Astrocyte of the cerebellum (primary cell): ENCODE measurements around the gene NOTUM.

Source experiments
- DNase-seq: peaks from one replicate; pipeline ENCODE4 v3.0.0-alpha.2; 2011; ENCODE audit warnings: low read depth
- H3K4me3 ChIP-seq: 2 replicates; pipeline ENCODE4 v1.5.1; 2011; ENCODE audit warnings: mild to moderate bottlenecking, low read depth, low read length, moderate library complexity
- in situ Hi-C: cut with HindIII; loops from 2 replicates; pipeline ENCODE4 v1.10.0; 2017; ENCODE audit warnings: low sequenced_read_pairs
- TF ChIP-seq, protein P1 (sequence below): IDR thresholded peaks from 2 replicates; pipeline ENCODE4 v1.5.1; 2012; ENCODE audit warnings: low read length, low read depth, moderate library complexity, mild to moderate bottlenecking; ENCODE audit errors: missing control alignments

NOTUM gene

DNA sequence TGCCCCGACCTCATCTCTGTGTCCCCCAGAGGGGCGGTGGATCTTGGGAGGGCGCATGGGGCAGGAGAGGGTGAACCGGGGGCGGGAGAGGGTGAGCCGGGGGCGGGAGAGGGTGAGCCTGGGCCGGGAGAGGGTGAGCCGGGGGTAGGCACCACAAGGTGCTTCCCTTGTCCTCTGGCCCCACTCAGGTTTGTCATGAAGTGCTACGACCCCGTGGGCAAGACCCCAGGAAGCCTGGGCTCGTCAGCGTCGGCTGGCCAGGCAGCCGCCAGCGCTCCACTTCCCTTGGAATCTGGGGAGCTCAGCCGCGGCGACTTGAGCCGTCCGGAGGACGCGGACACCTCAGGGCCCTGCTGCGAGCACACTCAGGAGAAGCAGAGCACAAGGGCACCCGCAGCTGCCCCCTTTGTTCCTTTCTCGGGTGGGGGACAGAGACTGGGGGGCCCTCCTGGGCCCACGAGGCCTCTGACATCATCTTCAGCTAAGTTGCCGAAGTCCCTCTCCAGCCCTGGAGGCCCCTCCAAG, 35.3 kb upstream of the NOTUM start:
- in situ Hi-C loops: no loop called here
- TF ChIP-seq, protein P1, sequence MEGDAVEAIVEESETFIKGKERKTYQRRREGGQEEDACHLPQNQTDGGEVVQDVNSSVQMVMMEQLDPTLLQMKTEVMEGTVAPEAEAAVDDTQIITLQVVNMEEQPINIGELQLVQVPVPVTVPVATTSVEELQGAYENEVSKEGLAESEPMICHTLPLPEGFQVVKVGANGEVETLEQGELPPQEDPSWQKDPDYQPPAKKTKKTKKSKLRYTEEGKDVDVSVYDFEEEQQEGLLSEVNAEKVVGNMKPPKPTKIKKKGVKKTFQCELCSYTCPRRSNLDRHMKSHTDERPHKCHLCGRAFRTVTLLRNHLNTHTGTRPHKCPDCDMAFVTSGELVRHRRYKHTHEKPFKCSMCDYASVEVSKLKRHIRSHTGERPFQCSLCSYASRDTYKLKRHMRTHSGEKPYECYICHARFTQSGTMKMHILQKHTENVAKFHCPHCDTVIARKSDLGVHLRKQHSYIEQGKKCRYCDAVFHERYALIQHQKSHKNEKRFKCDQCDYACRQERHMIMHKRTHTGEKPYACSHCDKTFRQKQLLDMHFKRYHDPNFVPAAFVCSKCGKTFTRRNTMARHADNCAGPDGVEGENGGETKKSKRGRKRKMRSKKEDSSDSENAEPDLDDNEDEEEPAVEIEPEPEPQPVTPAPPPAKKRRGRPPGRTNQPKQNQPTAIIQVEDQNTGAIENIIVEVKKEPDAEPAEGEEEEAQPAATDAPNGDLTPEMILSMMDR: no peak

DNA sequence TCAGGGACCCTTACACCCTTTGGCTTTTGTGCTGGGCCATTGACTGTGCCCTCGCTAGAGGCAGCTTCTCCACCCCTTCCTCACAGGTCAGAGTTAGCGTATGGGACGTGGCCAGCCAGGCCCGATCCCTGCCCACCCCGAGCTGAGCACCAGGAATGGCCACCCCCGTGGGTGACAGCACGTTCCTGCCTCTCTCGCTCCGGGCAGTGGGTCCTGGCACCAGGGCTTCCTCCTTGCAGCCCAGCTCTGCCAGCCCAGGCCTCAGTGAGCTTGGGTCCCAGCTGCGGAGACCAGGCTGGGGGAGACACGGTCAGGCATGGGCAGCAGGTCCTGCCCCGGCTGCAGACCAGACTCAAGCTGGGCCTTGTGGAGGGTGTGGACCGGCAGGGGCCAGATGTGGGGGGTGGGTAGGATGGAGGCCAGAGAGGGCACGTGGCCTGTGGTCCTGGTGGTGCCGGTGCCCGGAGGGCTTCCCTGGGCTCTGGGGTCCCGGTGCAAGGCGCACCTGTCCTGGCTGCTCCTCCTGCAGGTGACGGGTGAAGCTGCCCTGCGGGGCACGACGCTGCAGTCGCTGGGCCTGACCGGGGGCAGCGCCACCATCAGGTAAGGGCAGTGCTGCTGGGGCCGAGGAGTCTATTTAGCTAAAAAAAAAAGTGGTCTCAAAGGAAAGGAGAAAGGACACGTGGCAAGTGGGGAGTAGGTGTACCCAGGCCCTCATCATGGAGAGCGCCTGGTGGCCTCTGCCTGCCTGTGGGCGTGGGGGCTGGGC, 34.7 kb upstream of the NOTUM start:
- no peak for DNase-seq
- no peak overlapping the region for H3K4me3 ChIP-seq
- in situ Hi-C loops: no loop called here
- TF ChIP-seq, protein P1: no peak

More for the DNA sequence above, 35.3 kb upstream of the NOTUM start:
- DNase-seq: no peak
- no peak overlapping the region for H3K4me3 ChIP-seq

DNA sequence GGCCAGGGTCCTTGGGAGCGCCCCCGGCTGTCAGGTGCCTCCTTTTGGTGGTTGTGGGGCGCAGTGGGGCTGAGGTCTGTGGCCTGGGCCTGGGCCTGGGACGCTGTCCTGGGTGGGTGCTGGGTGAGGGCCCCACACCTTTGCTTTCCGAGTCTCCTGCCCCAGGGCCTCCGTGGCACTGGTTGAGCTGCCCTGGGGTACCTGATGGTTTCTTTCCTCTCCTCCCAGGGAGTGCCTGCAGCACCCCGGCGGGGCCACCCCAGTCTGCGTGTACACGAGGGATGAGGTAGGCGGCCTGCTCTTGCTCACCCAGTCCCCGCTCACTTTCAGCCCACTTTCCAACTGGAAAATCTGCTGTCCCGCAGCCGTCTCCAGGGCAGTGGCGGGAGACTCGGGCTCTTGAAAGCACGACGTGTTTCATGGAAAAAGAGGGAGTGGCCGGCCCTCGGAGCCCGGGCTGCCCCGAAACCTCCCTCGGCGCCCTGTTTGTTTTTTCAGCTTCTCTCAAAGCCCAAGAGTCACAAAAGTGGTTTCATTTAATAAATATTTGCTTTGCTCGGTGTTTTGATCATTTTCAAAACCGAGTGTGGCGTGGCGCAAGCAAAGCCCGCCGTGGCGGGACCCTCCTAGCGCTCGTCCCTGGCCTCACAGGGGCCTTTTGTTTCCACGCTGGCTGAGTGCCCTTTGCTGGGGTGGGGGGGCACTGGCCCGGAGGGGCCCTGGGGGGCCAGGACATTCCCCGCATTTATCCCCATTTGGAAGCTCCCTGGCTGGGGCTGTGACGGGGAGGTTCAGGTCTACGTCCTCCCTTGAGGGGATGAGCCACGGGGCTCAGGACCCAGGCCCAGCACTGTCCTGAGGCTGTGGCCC, 33.8 kb upstream of the NOTUM start:
- TF ChIP-seq, protein P1: no peak
- no peak overlapping the region for H3K4me3 ChIP-seq
- in situ Hi-C loops: no loop called here
- DNase-seq: no peak

DNA sequence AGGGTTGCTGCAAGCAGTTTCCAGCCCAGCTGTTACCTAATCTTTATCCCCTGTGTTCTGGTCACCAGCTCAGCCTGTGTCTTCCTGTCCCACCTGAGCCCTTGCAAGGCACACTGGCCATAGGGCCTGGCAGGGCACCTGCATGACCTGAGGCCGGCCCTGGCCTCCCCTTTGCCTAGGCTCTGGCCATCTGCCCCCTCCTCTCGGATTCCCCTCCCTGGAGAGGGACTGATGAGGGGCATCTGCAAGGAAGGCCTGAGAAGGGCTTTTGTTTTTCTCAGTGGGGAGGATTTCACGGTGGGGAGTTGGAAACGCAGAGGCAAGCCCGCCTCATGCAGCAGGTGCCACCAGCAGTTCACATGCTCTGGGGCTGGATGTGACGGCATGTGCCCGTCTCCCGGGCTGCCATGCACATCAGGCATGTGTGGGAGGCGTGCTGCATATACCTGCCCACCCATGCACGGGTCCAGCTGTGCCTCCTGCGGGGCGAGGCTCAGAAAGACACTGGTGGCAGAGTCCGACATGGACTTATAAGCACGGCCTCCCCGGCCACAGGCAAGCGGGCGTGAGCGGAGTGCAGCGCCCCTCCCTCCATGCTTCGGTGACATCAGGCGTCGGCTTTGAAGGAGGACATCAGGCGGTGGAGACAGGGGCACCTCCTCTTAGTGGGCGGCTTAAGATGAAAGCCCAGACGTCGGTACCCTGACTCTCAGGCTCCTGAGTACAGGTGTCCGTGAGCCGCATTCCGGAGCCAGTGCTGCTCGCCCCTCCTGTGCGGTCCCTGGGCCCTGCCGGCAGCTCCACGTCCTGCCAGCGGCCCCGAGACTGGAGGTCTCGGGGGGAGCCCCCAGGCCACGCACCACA, 33.0 kb upstream of the NOTUM start:
- TF ChIP-seq, protein P1: no peak
- in situ Hi-C loops: no loop called here

DNA sequence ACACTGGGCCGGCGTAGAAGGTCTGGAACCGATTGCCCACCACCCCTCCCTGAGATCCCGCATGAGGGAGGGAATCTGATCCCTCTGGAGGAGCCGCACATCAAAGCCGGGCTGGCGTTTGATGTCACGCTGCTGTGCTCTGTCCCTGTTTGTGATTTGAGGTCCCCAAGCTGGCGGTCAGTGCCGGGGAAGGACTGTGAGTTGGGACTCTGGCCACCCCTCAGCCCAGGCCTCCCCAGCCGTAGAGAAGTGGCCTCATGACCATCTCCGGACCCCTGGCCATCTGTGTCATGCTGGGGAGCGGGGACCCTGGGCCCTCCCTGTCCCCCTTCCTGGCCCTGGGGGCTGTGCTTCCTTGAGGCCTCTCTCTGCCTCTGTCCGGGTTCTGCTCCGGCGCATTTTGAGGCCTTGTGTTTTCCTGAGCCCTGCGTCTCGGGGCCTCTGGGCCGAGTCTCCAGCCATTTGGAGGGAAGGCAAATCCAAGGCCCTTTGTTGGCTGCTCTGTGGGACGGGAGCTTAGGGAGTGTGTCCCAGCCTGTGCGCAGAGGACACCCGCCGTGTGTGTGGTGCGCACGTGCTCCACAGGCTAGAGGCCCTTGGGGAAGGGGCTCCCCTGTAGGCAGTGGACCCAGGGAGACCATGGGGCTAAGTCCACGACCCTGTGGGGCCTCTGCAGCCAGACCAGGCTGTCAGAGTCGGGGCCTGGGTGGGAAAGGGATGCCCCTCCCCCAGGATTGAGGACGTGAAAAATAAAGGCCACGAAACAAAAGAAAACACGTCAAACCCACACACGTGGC, 31.5 kb upstream of the NOTUM start:
- H3K4me3 ChIP-seq: no peak overlapping the region
- TF ChIP-seq, protein P1: no peak
- in situ Hi-C loops: no loop called here
- DNase-seq: no peak

More for the DNA sequence above, 33.0 kb upstream of the NOTUM start:
- no peak overlapping the region for H3K4me3 ChIP-seq
- no peak for DNase-seq
